ENCODE data around the gene ACSS3. TPM values are rescaled to one million over a fixed set of nuclear protein-coding genes. Genes with fewer than 3 reads are reported as not detected.

The ACSS3 gene
- total and polyA plus RNA-seq, 10 of the 15 experiments (the other 5 are each of a cell fraction or from before 2014, with no cell fraction given), result 0.06 to 0.31 TPM; not detected in 8

DNA sequence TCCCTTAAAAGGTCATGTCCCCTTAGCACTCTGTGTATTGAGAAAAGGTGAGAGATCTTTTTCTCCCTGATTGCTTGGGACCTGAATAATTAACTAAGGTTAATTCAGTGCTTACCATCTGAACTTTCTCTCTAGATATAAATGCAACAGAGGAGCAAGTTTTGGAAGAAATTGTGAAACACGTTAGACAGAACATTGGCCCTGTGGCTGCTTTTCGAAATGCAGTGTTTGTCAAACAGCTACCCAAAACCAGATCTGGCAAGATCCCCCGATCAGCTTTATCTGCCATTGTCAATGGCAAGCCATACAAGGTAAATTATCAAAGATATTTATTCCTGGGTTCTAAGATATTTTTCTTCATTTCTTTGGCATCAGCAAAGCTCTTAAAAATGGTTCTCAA, 175.5 kb downstream of the ACSS3 start:
- H3K27ac ChIP-seq (ENCODE audit: control insufficient read depth, insufficient read depth), result no peak overlapping the region
- RAD21 ChIA-PET (ENCODE audit: unreplicated experiment), result no interaction called here
- FAIRE-seq (no peak), DNase-seq (ENCODE audit: low read depth, low spot score) (no peak), ATAC-seq (no peak)
- no peaks in the 10 kb centered on the region for H4K20me1 ChIP-seq (ENCODE audit: control insufficient read depth, insufficient read depth)
- H3K36me3 ChIP-seq (ENCODE audit: control insufficient read depth in 2 of 2, insufficient read depth in 2 of 2, low read length in 1 of 2), result no peaks in the 10 kb centered on the region
- H3K4me2 ChIP-seq (ENCODE audit: control insufficient read depth, insufficient read depth), result no peak overlapping the region
- no TSS peak for BruUV-seq (replicated peaks)
- H2AFZ ChIP-seq (ENCODE audit: control insufficient read depth, low read depth, low read length), result no peak overlapping the region
- no peaks in the 10 kb centered on the region for H3K9me3 ChIP-seq (replicated peaks; ENCODE audit: control insufficient read depth, insufficient read depth, low read length)
- POLR2A ChIA-PET, result no interaction called here
- H3K4me3 ChIP-seq, result no peak overlapping the region
- no peak overlapping the region for H3K9ac ChIP-seq (ENCODE audit: control insufficient read depth, insufficient read depth, low read length)
- intact Hi-C loops (cut with micrococcal nuclease; ENCODE audit: unreplicated experiment), result no loop called here
- H3K27me3 ChIP-seq (replicated peaks in 1 of 2; ENCODE audit: control insufficient read depth in 2 of 2, insufficient read depth in 2 of 2, low read length in 1 of 2), result no peaks in the 10 kb centered on the region
- WGBS (ENCODE audit: insufficient coverage, insufficient replicate concordance, low lambda C conversion rate, missing lambda C conversion rate), result 32% methylated on average over 3 of the region's 3 CpGs
- SMC1A ChIA-PET (ENCODE audit: uncharacterized antibody, unreplicated experiment), result no interaction called here
- CTCF ChIA-PET, result no interaction called here
- in situ Hi-C loops (cut with MboI), result no loop called here
- H3K4me1 ChIP-seq (ENCODE audit: control insufficient read depth, insufficient read depth, low read length), result no peaks in the 10 kb centered on the region
- no peaks in the 10 kb centered on the region for H3K79me2 ChIP-seq (ENCODE audit: control insufficient read depth, insufficient read depth, low read length)
- no peak for TF ChIP-seq HDAC6 (IDR thresholded peaks at IDR 0.05; ENCODE audit: unreplicated experiment)
- no peak for TF ChIP-seq POLR2A (IDR thresholded peaks at IDR 0.05; ENCODE audit: low read depth, low read length)
- no peak for TF ChIP-seq EGR1 (IDR thresholded peaks at IDR 0.05; ENCODE audit: borderline replicate concordance in 1 of 2, low read depth in 2 of 2, low read length in 2 of 2)
- TF ChIP-seq WRNIP1 (IDR thresholded peaks at IDR 0.05; ENCODE audit: borderline replicate concordance, low read depth, low read length), result no peak
- TF ChIP-seq IKZF2 (IDR thresholded peaks at IDR 0.05), result no peak
- no peak for TF ChIP-seq SUPT20H (IDR thresholded peaks at IDR 0.05; ENCODE audit: borderline replicate concordance, control insufficient read depth, low read depth, low read length)
- no peak for TF ChIP-seq ZSCAN29 (IDR thresholded peaks at IDR 0.05)
- TF ChIP-seq SMC3 (IDR thresholded peaks at IDR 0.05; ENCODE audit: borderline replicate concordance, low read length), result no peak
- TF ChIP-seq, protein P1, sequence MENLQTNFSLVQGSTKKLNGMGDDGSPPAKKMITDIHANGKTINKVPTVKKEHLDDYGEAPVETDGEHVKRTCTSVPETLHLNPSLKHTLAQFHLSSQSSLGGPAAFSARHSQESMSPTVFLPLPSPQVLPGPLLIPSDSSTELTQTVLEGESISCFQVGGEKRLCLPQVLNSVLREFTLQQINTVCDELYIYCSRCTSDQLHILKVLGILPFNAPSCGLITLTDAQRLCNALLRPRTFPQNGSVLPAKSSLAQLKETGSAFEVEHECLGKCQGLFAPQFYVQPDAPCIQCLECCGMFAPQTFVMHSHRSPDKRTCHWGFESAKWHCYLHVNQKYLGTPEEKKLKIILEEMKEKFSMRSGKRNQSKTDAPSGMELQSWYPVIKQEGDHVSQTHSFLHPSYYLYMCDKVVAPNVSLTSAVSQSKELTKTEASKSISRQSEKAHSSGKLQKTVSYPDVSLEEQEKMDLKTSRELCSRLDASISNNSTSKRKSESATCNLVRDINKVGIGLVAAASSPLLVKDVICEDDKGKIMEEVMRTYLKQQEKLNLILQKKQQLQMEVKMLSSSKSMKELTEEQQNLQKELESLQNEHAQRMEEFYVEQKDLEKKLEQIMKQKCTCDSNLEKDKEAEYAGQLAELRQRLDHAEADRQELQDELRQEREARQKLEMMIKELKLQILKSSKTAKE (IDR thresholded peaks at IDR 0.05; ENCODE audit: low read depth, poor library complexity, severe bottlenecking), result no peak
- TF ChIP-seq, protein P2, sequence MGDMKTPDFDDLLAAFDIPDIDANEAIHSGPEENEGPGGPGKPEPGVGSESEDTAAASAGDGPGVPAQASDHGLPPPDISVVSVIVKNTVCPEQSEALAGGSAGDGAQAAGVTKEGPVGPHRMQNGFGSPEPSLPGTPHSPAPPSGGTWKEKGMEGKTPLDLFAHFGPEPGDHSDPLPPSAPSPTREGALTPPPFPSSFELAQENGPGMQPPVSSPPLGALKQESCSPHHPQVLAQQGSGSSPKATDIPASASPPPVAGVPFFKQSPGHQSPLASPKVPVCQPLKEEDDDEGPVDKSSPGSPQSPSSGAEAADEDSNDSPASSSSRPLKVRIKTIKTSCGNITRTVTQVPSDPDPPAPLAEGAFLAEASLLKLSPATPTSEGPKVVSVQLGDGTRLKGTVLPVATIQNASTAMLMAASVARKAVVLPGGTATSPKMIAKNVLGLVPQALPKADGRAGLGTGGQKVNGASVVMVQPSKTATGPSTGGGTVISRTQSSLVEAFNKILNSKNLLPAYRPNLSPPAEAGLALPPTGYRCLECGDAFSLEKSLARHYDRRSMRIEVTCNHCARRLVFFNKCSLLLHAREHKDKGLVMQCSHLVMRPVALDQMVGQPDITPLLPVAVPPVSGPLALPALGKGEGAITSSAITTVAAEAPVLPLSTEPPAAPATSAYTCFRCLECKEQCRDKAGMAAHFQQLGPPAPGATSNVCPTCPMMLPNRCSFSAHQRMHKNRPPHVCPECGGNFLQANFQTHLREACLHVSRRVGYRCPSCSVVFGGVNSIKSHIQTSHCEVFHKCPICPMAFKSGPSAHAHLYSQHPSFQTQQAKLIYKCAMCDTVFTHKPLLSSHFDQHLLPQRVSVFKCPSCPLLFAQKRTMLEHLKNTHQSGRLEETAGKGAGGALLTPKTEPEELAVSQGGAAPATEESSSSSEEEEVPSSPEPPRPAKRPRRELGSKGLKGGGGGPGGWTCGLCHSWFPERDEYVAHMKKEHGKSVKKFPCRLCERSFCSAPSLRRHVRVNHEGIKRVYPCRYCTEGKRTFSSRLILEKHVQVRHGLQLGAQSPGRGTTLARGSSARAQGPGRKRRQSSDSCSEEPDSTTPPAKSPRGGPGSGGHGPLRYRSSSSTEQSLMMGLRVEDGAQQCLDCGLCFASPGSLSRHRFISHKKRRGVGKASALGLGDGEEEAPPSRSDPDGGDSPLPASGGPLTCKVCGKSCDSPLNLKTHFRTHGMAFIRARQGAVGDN (IDR thresholded peaks at IDR 0.05), result no peak
- no peak for TF ChIP-seq CHD4 (IDR thresholded peaks at IDR 0.05)
- TF ChIP-seq RAD51 (IDR thresholded peaks at IDR 0.05), result no peak
- no peak for TF ChIP-seq EZH2 (IDR thresholded peaks at IDR 0.05; ENCODE audit: borderline replicate concordance, control insufficient read depth, low read depth, low read length)
- no peak for TF ChIP-seq PAX5 (IDR thresholded peaks at IDR 0.05; ENCODE audit: borderline replicate concordance, low read depth, low read length)
- TF ChIP-seq, protein P3, sequence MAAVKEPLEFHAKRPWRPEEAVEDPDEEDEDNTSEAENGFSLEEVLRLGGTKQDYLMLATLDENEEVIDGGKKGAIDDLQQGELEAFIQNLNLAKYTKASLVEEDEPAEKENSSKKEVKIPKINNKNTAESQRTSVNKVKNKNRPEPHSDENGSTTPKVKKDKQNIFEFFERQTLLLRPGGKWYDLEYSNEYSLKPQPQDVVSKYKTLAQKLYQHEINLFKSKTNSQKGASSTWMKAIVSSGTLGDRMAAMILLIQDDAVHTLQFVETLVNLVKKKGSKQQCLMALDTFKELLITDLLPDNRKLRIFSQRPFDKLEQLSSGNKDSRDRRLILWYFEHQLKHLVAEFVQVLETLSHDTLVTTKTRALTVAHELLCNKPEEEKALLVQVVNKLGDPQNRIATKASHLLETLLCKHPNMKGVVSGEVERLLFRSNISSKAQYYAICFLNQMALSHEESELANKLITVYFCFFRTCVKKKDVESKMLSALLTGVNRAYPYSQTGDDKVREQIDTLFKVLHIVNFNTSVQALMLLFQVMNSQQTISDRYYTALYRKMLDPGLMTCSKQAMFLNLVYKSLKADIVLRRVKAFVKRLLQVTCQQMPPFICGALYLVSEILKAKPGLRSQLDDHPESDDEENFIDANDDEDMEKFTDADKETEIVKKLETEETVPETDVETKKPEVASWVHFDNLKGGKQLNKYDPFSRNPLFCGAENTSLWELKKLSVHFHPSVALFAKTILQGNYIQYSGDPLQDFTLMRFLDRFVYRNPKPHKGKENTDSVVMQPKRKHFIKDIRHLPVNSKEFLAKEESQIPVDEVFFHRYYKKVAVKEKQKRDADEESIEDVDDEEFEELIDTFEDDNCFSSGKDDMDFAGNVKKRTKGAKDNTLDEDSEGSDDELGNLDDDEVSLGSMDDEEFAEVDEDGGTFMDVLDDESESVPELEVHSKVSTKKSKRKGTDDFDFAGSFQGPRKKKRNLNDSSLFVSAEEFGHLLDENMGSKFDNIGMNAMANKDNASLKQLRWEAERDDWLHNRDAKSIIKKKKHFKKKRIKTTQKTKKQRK (IDR thresholded peaks at IDR 0.05; ENCODE audit: low read depth, low read length), result no peak
- TF ChIP-seq KDM1A (IDR thresholded peaks at IDR 0.05; ENCODE audit: borderline replicate concordance), result no peak
